ENCODE data around the gene FAM168A. TPM values are rescaled to one million over a fixed set of nuclear protein-coding genes. Genes with fewer than 3 reads are reported as not detected.

The FAM168A gene
- total RNA-seq, 1 donor from 2014 or later: 19.2 TPM

DNA sequence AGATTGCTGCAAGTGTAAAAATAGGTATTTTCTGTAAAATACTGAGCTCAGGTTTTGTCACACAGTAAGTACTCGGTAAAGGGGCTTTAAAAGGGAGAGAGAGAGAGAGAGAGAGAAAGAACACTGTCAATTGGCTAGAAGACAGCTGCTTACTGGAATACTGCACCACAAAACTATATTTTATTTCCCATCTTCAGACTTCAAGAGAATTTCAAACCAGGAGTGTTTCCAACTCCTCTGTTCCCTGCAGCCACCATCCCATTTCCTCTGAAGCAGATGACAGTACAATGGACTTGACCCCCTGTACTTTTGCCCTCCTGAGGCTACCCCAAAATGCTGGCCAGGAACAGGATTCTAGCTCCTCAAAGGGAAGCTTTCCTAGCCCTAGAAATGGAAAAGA is 132.0 kb downstream of the FAM168A start:
- Mint-ChIP-seq H3K36me3 (ENCODE audit: low read depth) (peaks cover 3% of the 10 kb centered on the region), H3K27me3 (ENCODE audit: low read depth) (no peaks in the 10 kb centered on the region), H3K27ac (no peak overlapping the region), H3K4me3 (ENCODE audit: low read depth) (no peak overlapping the region), H3K9me3 (no peaks in the 10 kb centered on the region), H3K4me1 (ENCODE audit: low read depth) (peaks cover 7% of the 10 kb centered on the region)
- intact Hi-C loops (cut with micrococcal nuclease): no loop called here
- DNase-seq (ENCODE audit: low spot score): no peak

DNA sequence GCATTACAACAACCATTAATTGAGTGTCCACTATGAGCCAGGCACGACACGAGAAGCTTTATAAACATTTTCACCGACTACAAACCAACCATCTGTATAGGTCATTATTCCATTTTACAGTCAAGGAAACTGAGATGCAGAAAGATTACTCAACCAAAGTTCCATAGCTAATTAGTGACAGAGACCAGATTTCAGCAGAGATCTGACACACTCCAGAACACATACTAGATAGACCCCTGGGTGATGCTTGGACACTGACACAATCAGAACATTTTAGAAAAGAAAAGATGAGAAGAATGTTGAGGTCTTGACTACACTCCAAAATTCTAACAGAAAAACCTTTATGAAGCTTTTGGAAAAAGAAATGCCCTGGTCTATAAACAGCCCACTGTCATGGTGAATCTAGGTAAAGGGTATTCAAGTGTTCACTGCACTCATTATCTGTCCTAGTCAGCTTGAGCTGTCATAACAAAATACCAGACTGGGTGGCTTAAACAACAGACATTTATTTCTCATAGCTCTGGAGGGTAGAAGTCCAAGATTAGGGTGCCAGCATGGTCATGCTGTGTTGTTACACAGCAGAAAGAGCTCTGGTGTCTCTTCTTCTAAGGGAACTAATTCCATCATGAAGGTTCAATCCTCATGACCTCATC is 132.8 kb downstream of the FAM168A start:
- H3K36me3 Mint-ChIP-seq (ENCODE audit: low read depth): no peaks in the 10 kb centered on the region
- no peak for DNase-seq (ENCODE audit: low spot score)
- intact Hi-C loops (cut with micrococcal nuclease): no loop called here
- H3K4me3 Mint-ChIP-seq (ENCODE audit: low read depth): no peak overlapping the region
- H3K27me3 Mint-ChIP-seq (ENCODE audit: low read depth): no peaks in the 10 kb centered on the region
- peaks cover 7% of the 10 kb centered on the region for H3K4me1 Mint-ChIP-seq (ENCODE audit: low read depth)
- H3K9me3 Mint-ChIP-seq: no peaks in the 10 kb centered on the region
- H3K27ac Mint-ChIP-seq: no peak overlapping the region

DNA sequence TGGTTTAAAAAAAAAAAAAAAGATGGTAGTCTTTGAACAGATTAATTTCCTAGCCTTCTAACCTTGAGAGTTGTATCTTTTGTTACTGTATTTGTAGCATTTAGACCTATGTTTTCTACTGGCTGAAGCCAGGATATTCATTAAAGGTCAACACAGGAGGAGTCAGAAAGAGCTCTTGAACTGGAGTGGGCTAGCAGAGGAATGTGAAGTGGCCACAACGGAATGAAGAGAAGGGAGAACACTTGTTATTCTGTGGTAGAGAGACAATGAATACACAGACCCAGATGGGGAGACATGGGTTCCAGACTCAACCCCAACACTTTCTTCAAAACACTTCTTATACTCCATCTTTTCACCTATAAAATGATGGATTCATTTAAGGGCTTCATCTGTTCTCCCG is 133.6 kb downstream of the FAM168A start:
- H3K27ac Mint-ChIP-seq: no peak overlapping the region
- H3K27me3 Mint-ChIP-seq (ENCODE audit: low read depth): no peaks in the 10 kb centered on the region
- H3K36me3 Mint-ChIP-seq (ENCODE audit: low read depth): no peaks in the 10 kb centered on the region
- no peaks in the 10 kb centered on the region for H3K9me3 Mint-ChIP-seq
- peaks cover 7% of the 10 kb centered on the region for H3K4me1 Mint-ChIP-seq (ENCODE audit: low read depth)
- intact Hi-C loops (cut with micrococcal nuclease): no loop called here
- no peak overlapping the region for H3K4me3 Mint-ChIP-seq (ENCODE audit: low read depth)
- DNase-seq (ENCODE audit: low spot score): no peak

DNA sequence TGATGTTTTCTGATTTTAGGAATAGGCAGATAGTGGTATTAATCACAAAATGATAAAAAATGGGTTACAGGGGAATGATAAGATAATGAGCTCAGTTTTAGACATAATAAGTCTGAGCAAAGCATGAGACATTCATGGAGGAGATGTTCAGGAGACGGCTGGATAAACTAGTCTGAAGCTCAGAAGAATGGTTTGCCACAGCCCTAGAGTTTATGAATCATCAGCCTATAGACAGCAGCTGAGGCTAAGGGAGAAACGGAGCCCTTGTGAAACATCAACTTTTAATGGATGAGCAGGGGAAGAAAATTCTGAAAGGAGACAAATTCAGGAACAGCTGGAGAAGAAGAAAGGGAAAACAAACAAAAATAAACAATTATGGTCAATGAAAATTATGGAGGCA is 134.6 kb downstream of the FAM168A start:
- H3K27ac Mint-ChIP-seq: no peak overlapping the region
- H3K36me3 Mint-ChIP-seq (ENCODE audit: low read depth): no peaks in the 10 kb centered on the region
- peaks cover 7% of the 10 kb centered on the region for H3K4me1 Mint-ChIP-seq (ENCODE audit: low read depth)
- intact Hi-C loops (cut with micrococcal nuclease): no loop called here
- no peak overlapping the region for H3K4me3 Mint-ChIP-seq (ENCODE audit: low read depth)
- no peaks in the 10 kb centered on the region for H3K9me3 Mint-ChIP-seq
- H3K27me3 Mint-ChIP-seq (ENCODE audit: low read depth): no peaks in the 10 kb centered on the region
- no peak for DNase-seq (ENCODE audit: low spot score)

DNA sequence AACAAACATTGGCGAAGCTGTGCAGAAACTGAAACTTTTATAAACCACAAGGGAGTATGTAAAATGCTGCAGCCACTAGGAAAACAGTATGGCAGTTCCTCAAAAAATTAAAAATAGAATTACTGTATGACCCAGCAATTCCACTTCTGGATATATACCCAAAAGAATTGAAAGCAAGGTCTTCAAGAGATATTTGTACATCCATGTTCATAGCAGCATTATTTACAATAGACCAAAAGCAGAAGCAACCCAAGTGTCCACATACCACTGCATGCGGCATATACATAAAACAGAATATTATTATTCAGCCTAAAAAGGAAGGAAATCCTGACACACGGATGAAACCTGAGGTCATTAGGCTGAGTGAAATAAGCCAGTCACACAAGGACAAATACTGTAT is 135.9 kb downstream of the FAM168A start:
- H3K4me3 Mint-ChIP-seq (ENCODE audit: low read depth): no peak overlapping the region
- H3K4me1 Mint-ChIP-seq (ENCODE audit: low read depth): peaks cover 7% of the 10 kb centered on the region
- intact Hi-C loops (cut with micrococcal nuclease): no loop called here
- H3K9me3 Mint-ChIP-seq: no peaks in the 10 kb centered on the region
- H3K36me3 Mint-ChIP-seq (ENCODE audit: low read depth): no peaks in the 10 kb centered on the region
- no peak overlapping the region for H3K27ac Mint-ChIP-seq
- no peaks in the 10 kb centered on the region for H3K27me3 Mint-ChIP-seq (ENCODE audit: low read depth)
- DNase-seq (ENCODE audit: low spot score): no peak

DNA sequence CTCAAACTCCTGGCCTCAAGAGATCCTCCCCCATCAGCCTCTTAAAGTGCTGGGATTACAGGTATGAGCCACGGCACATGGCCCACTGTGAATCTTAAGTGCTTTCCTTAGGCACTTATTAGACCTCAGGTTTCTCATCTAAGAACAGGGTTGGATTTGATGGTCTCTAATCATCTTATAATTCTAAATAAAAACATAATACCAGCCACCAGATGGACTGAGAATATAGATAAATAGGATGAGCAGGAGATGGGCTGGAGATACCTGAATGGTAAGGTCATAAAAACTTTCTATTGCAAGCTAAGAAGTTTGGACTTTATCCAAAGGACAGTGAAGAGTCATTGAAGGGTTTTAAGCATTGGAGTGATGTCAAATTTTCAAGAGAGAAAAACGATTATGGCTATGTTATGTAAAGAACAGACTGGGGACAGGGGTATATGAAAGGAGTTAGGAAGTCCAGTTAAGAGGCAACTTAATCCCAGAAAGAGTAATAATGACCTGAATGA is 136.5 kb downstream of the FAM168A start:
- intact Hi-C loops (cut with micrococcal nuclease): no loop called here
- Mint-ChIP-seq H3K9me3 (no peaks in the 10 kb centered on the region), H3K27ac (no peak overlapping the region), H3K27me3 (ENCODE audit: low read depth) (no peaks in the 10 kb centered on the region), H3K36me3 (ENCODE audit: low read depth) (no peaks in the 10 kb centered on the region), H3K4me3 (ENCODE audit: low read depth) (no peak overlapping the region), H3K4me1 (ENCODE audit: low read depth) (peaks cover 7% of the 10 kb centered on the region)
- no peak for DNase-seq (ENCODE audit: low spot score)

DNA sequence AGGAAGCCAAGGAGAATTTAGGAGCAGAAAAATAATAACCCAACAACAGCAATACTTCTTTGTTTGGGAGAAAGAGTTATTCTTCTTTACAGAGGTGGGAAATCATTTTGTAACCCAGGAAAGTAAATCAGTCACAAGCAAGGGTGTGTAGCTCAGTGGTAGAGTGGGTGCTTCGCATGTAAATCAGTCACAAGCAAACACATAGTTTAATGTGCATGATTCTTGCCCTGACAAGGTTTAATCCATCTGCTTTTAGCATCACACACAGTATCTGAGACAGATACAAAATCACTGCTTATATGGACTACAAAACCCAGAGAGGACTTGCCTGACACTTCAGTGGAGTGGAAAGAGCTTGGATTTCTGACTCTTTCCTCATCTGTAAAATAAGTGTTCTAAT is 139.7 kb downstream of the FAM168A start:
- Mint-ChIP-seq H3K4me3 (ENCODE audit: low read depth) (no peak overlapping the region), H3K27me3 (ENCODE audit: low read depth) (no peaks in the 10 kb centered on the region), H3K9me3 (no peaks in the 10 kb centered on the region), H3K36me3 (ENCODE audit: low read depth) (no peaks in the 10 kb centered on the region), H3K4me1 (ENCODE audit: low read depth) (peaks cover 7% of the 10 kb centered on the region), H3K27ac (no peak overlapping the region)
- no peak for DNase-seq (ENCODE audit: low spot score)
- intact Hi-C loops (cut with micrococcal nuclease): no loop called here

DNA sequence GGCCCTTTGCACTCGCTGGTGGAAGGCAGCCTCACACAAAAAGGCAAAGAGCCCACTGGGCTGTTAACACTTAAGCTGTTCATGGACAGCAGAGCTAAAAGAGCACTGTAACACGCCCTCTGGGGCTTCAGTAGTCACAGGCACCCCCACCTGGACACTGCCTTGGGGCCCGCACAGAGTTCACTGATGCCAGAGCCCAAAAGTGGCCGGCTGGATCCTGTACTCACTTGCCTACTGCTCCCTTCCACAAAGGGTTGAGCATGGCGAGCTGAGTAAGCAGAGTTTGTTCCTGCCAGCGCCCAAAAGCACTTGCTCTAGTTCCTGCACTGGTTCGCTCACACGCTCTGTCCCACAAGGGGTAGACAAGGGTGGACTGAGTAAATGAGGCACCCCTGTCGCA is 142.9 kb downstream of the FAM168A start:
- Mint-ChIP-seq H3K9me3 (no peaks in the 10 kb centered on the region), H3K27ac (no peak overlapping the region), H3K36me3 (ENCODE audit: low read depth) (no peaks in the 10 kb centered on the region), H3K27me3 (ENCODE audit: low read depth) (no peaks in the 10 kb centered on the region), H3K4me1 (ENCODE audit: low read depth) (peaks cover 3% of the 10 kb centered on the region), H3K4me3 (ENCODE audit: low read depth) (no peak overlapping the region)
- DNase-seq (ENCODE audit: low spot score): no peak
- intact Hi-C loops (cut with micrococcal nuclease): no loop called here

DNA sequence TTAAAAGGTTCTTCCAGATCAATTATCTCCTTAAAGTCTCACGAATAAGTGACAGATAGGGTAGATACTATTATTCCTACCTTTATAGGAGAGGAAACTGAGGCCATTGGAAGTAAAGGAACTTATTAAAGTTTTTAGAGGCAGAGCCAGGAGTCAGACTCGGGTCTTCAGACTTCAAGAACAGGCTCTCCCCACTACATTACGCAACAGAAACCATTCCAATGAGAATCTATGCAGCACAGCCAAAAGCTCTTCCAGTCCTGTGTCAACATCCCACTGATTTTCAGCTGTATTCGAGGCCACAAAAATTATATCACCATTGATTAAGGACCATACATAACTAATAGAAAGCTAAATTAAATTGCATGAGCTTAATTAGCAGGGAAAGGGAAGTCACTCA is 144.3 kb downstream of the FAM168A start:
- intact Hi-C loops (cut with micrococcal nuclease): no loop called here
- Mint-ChIP-seq H3K27ac (no peak overlapping the region), H3K36me3 (ENCODE audit: low read depth) (no peaks in the 10 kb centered on the region), H3K9me3 (no peaks in the 10 kb centered on the region), H3K4me1 (ENCODE audit: low read depth) (peaks cover 3% of the 10 kb centered on the region), H3K4me3 (ENCODE audit: low read depth) (no peak overlapping the region), H3K27me3 (ENCODE audit: low read depth) (no peaks in the 10 kb centered on the region)
- no peak for DNase-seq (ENCODE audit: low spot score)

DNA sequence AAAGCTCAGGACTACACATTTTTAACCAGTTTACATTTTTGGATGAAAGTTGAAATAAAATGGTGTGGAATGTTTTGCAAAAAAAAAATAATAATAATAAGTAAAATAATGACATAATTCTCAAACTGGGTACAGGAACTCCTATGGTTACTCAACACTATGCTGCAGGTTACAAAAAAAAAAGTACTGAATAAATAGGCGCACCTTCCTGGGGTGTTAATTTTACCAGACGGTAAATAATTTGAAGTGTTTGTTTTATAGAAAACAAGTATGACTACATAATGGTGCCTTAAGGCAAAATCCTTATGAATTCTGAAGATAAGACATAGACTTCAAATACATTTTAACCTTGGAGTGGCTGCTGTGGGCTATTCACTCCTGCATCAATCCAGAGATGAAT is 145.2 kb downstream of the FAM168A start:
- intact Hi-C loops (cut with micrococcal nuclease): no loop called here
- no peak overlapping the region for H3K4me3 Mint-ChIP-seq (ENCODE audit: low read depth)

DNA sequence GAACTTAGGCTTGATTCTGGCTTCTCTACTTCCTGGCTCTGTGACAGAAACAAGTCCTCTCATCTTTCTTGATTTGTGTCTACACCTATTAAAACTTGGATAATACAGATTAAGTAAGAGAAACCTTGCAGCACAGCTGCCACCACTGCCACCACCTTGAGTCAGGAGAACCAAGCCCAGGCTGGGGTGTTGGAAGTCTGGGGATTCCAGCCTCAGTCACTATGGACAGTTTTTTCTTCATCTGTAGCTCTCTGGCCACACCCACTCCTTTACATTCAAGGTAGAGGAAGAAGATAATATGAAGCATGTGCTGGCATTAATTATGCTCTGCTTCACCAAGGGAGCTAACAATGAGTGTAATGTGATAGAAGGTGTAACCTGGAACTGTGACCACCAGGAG is 146.0 kb downstream of the FAM168A start:
- Mint-ChIP-seq H3K27me3 (ENCODE audit: low read depth) (no peaks in the 10 kb centered on the region), H3K27ac (no peak overlapping the region), H3K4me3 (ENCODE audit: low read depth) (no peak overlapping the region), H3K9me3 (no peaks in the 10 kb centered on the region), H3K4me1 (ENCODE audit: low read depth) (peaks cover 3% of the 10 kb centered on the region), H3K36me3 (ENCODE audit: low read depth) (no peaks in the 10 kb centered on the region)
- no peak for DNase-seq (ENCODE audit: low spot score)
- intact Hi-C loops (cut with micrococcal nuclease): no loop called here

More for the DNA sequence above, 145.2 kb downstream of the FAM168A start:
- Mint-ChIP-seq H3K27ac (no peak overlapping the region), H3K36me3 (ENCODE audit: low read depth) (no peaks in the 10 kb centered on the region), H3K4me1 (ENCODE audit: low read depth) (peaks cover 3% of the 10 kb centered on the region), H3K27me3 (ENCODE audit: low read depth) (no peaks in the 10 kb centered on the region), H3K9me3 (no peaks in the 10 kb centered on the region)
- DNase-seq (ENCODE audit: low spot score): no peak

DNA sequence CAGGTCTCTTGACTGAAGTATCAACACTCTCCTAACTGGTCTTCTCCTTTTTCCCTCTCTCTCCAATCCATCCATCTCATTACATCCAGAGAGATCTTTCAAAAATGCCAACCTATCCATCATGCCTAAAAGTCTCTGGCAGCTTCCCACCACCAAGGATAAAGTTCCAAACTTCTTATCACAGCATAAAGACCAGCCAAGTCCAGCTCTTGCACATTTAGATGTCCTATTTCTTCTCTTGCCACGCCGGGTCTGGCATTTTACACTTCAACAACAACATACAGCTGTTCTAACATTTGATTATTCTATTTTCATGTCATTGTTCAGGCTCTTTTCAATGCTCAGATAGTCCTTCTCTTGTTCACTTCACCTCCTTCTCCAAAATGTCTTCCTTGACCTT is 151.1 kb downstream of the FAM168A start:
- no peak for DNase-seq (ENCODE audit: low spot score)
- H3K27me3 Mint-ChIP-seq (ENCODE audit: low read depth): no peaks in the 10 kb centered on the region
- no peaks in the 10 kb centered on the region for H3K36me3 Mint-ChIP-seq (ENCODE audit: low read depth)
- no peak overlapping the region for H3K4me3 Mint-ChIP-seq (ENCODE audit: low read depth)
- H3K9me3 Mint-ChIP-seq: no peaks in the 10 kb centered on the region
- no peak overlapping the region for H3K27ac Mint-ChIP-seq
- intact Hi-C loops (cut with micrococcal nuclease): no loop called here
- H3K4me1 Mint-ChIP-seq (ENCODE audit: low read depth): peaks cover 5% of the 10 kb centered on the region

DNA sequence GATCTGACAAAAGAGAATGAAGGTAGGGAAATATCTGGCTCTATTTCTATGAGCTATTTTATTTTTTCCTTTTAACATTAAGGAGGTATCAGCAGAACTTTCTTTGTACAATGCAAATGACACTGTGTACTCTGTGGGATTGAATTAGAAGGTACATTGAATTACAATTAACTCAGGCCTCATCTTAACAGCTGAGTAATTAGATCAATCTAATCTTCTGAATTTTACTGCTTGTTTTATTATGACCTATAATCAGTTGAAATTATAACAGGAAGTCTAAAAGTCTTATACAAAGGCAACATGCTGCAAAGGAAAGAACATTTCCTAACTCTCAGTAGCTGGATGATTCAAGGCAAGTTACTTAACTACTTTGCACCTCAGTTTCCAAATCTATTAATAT is 151.9 kb downstream of the FAM168A start:
- no peaks in the 10 kb centered on the region for H3K27me3 Mint-ChIP-seq (ENCODE audit: low read depth)
- peaks cover 4% of the 10 kb centered on the region for H3K4me1 Mint-ChIP-seq (ENCODE audit: low read depth)
- intact Hi-C loops (cut with micrococcal nuclease): no loop called here
- H3K27ac Mint-ChIP-seq: no peak overlapping the region
- no peaks in the 10 kb centered on the region for H3K9me3 Mint-ChIP-seq
- no peaks in the 10 kb centered on the region for H3K36me3 Mint-ChIP-seq (ENCODE audit: low read depth)
- no peak for DNase-seq (ENCODE audit: low spot score)
- H3K4me3 Mint-ChIP-seq (ENCODE audit: low read depth): no peak overlapping the region

Data from activated T-helper 2 cell treated with anti-CD3 and anti-CD28 coated beads, Interferon-gamma antibody, Interleukin-2, Interleukin-4, amounts not matched to agents 10 μg/mL and 5 μg/mL and 100 μg/mL, durations not matched to agents 14 hours and 24 hours and 36 hours (primary cell).